GDM1 (cell line): ENCODE measurements around the gene BAHD1.

Source experiments
- DNase-seq: peaks from one replicate; lab custom pipeline; 2025; lab: John Stamatoyannopoulos, UW

Gene BAHD1

GRCh38 chr15:40440743-40441564 is at the start of gene BAHD1:
Gene BAHD1, plus strand, starts transcription at chr15:40440953. Its CDS starts 17,512 bp downstream, at chr15:40458465.
- peak; percentile 95 for DNase-seq

- DNase-seq: no peak
Observed at GRCh38 chr15:40392986-40393948, 47.5 kb upstream of the BAHD1 start.

GRCh38 chr15:40397688-40398412 is 42.9 kb upstream of the BAHD1 start:
- no peak for DNase-seq

GRCh38 chr15:40398413-40398873 is 42.3 kb upstream of the BAHD1 start:
- peak; percentile 81 for DNase-seq

GRCh38 chr15:40399370-40399769 is 41.4 kb upstream of the BAHD1 start:
- no peak for DNase-seq

GRCh38 chr15:40405501-40406381 is 35.0 kb upstream of the BAHD1 start, which contains the start of gene IVD:
Gene IVD, plus strand, starts transcription at chr15:40405795. Its CDS starts 33 bp downstream, at chr15:40405828.
- DNase-seq: peak; percentile 96

- no peak for DNase-seq
Observed at GRCh38 chr15:40407330-40407990, 33.3 kb upstream of the BAHD1 start.

GRCh38 chr15:40409366-40409765 is 31.4 kb upstream of the BAHD1 start:
- DNase-seq: no peak

- no peak for DNase-seq
Observed at GRCh38 chr15:40410476-40410875, 30.3 kb upstream of the BAHD1 start.

- DNase-seq: no peak
Observed at GRCh38 chr15:40412095-40412759, 28.5 kb upstream of the BAHD1 start.

- DNase-seq: no peak
Observed at GRCh38 chr15:40413036-40413435, 27.7 kb upstream of the BAHD1 start.

- no peak for DNase-seq
Observed at GRCh38 chr15:40414816-40415215, 25.9 kb upstream of the BAHD1 start.

GRCh38 chr15:40415226-40415625 is 25.5 kb upstream of the BAHD1 start:
- DNase-seq: no peak

GRCh38 chr15:40416056-40416455 is 24.7 kb upstream of the BAHD1 start:
- DNase-seq: no peak

GRCh38 chr15:40418126-40418525 is 22.6 kb upstream of the BAHD1 start:
- DNase-seq: no peak

- no peak for DNase-seq
Observed at GRCh38 chr15:40420071-40420713, 20.6 kb upstream of the BAHD1 start.

- no peak for DNase-seq
Observed at GRCh38 chr15:40420793-40421192, 20.0 kb upstream of the BAHD1 start.

- peak; percentile 69 for DNase-seq
Observed at GRCh38 chr15:40421246-40422157, 19.3 kb upstream of the BAHD1 start.
